Ovary (tissue), 3 donors: ENCODE results near the gene ZNF76.

Experiments
- POLR2A ChIP-seq: fragments of 450-650 bp; IDR thresholded peaks from one replicate; pipeline ENCODE4 v1.6.1; 2017; ENCODE audit warnings: antibody characterized with exemption, mild to moderate bottlenecking, moderate library complexity
- TF ChIP-seq, protein P1 (sequence below), 3 donors: fragments of 450-650 bp in 2 of 3; fragments of 200-600 bp in 1 of 3; IDR thresholded peaks; one replicate each; pipeline versions ENCODE4 v1.5.1 to v1.8.0; 2016 to 2022; ENCODE audit warnings: antibody characterized with exemption in 3 of 3, mild to moderate bottlenecking in 1 of 3
- donor health status: DM: no; HTN: no; CAD: no.

DNA sequence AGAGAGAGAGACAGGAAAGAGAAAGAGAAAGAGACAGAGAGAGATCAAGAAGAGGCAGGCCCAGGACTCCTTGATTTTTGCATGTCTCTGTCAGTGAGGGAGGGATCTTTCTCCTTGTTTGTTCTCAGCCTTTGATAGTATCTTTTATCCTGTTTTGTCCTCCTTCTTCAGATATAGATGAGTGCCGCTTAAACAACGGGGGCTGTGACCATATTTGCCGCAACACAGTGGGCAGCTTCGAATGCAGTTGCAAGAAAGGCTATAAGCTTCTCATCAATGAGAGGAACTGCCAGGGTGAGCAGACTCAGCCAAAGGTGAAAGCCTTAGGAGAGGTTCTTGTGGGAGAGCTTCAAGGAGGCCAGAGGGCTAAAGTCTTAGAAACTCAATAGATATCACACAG, 20.0 kb upstream of the ZNF76 start:
- TF ChIP-seq, protein P1, sequence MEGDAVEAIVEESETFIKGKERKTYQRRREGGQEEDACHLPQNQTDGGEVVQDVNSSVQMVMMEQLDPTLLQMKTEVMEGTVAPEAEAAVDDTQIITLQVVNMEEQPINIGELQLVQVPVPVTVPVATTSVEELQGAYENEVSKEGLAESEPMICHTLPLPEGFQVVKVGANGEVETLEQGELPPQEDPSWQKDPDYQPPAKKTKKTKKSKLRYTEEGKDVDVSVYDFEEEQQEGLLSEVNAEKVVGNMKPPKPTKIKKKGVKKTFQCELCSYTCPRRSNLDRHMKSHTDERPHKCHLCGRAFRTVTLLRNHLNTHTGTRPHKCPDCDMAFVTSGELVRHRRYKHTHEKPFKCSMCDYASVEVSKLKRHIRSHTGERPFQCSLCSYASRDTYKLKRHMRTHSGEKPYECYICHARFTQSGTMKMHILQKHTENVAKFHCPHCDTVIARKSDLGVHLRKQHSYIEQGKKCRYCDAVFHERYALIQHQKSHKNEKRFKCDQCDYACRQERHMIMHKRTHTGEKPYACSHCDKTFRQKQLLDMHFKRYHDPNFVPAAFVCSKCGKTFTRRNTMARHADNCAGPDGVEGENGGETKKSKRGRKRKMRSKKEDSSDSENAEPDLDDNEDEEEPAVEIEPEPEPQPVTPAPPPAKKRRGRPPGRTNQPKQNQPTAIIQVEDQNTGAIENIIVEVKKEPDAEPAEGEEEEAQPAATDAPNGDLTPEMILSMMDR (IDR thresholded peaks at IDR 0.05): no peak
- TF ChIP-seq POLR2A: no peak
